GM18519 (cell line): ENCODE results near the gene GNG10.
"Not testable (repeated sequence)": the region's sequence is repeated elsewhere in the genome, so short reads cannot be mapped to it uniquely, and the experiment has no call there.

Experiments used
- ATAC-seq: cut with Tn5 transposase; IDR thresholded peaks from one replicate; pipeline ENCODE4 v1.9.1; 2021; ENCODE audit warnings: mild to moderate bottlenecking, moderate library complexity; ENCODE audit not compliant: unreplicated experiment, low FRiP score

The GNG10 gene

DNA sequence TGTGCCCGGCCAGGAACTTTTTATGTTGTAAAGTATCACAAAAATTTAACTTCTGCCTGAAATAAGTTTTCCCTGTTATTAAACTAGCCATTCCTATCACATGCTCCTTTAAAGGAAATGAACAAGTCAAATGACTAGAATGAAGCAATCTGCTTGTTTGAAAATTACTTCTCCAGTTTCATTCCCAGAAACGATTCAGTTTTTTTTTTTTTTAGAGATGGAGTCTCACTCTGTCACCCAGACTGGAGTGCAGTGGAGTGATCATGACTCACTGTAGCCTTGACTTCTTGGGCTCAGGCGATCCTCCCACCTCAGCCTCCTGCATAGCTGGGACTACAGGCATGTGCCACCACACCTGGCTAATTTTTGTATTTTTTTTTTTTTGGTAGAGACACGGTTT, 13.3 kb upstream of the GNG10 start:
- ATAC-seq = no peak

DNA sequence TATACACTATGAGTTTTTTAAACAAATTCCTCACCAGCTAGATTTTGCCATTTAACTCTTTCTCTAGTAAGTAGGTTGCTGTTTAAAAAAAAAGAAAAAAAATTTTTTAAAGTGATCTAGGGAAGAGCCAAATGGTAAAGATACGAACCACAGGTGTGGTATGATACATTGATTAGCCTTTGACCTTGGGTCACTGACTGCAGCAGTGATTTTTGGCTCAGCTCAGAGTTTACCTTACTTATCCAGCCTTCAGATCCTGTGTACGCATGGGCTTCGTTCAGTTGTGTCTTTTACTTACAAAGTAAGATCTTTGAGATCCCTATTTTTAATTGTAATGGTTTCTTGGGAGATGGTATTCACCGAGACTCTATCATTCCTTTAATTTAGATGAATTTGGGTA, 12.4 kb upstream of the GNG10 start:
- ATAC-seq = no peak

DNA sequence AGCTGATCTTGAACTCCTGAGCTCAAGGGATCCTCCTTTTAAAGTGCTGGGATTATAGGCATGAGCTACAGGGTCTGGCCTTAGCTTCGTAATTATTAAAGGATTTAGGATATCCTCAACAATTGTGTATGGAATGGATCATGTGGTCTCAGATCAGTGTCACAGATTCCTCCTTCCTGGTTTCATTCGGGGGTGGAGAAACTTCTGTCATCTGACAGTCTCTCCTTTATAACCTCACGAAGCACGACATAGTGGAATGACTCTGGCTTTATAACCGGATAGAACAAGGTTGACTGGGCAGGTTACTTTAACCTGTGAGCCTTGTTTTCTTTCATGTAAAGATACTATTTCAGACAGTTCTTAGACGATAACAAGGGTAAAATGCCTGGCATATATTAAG, 4.4 kb upstream of the GNG10 start:
- ATAC-seq = no peak

DNA sequence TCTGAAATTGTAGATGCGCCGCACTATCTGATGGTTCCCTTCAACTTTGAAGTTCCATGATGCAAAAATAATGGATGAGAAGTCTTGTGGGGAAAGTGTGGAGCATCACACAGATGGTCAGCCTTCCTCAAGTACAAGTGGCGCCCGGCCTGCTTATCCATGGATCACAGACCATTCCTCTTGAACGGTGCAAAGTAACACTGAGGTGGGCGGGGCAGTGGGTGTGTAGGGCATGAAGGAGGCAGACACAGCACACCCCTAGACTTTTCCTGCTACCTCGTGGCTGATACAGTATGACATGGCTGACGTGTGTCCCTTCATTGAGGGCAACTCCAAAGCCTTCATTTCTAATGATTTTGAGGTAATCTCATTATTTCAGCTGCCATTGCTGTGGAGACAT, 2.5 kb upstream of the GNG10 start:
- no peak for ATAC-seq

DNA sequence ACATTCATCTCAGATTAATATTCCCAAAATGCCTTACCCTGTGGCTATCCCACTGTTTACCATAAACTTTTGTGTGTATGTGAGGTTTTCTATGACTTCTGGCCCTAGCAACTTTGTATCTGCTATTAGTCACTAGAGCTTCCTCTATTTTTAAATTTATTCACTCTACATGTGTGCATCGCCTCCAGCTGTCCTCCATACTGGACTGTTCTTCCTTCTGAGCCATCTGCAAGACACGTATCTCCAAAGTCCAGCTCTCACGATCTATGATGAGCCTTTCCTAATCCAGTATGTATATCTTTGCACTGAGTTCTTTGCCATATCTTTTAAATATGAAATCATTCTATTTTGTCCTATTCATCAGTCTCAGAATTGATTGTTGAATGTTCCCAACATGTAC, 1.7 kb upstream of the GNG10 start:
- ATAC-seq = no peak

DNA sequence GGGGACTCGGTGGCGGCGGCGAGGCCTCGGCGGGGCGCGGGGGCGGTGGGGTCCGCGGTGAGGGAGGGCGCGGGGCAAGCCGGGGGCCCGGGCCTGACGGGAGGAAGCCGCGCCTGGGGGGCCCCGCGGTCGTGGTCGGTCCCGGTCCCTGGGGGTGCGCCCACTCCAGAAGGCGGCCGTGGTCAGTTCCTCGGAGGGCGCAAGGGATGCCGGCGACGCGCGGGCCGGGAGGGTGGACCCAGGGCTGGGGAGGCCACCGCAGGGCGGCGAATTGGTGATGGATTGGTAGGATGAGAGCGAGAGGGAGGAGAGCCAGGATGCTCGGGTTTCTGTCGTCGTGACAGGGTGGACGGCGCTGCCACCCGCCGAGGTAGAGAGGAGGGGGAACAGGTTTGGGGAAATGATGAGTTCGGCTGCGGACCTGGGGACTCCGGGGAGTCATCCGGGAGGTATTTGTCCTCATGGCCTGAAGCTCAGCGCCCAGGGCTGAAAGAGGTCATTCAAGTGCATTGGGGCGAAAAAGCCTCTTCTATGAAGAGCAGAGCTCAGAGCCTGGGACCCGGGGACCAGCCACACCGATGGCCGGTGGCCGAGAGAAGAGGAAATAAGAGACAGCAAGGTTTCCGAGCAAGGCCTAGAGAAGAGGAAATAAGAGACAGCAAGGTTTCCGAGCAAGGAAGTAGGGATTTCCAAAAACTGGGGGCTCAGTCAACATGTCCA, 557 bp downstream of the GNG10 start:
- no peak for ATAC-seq

DNA sequence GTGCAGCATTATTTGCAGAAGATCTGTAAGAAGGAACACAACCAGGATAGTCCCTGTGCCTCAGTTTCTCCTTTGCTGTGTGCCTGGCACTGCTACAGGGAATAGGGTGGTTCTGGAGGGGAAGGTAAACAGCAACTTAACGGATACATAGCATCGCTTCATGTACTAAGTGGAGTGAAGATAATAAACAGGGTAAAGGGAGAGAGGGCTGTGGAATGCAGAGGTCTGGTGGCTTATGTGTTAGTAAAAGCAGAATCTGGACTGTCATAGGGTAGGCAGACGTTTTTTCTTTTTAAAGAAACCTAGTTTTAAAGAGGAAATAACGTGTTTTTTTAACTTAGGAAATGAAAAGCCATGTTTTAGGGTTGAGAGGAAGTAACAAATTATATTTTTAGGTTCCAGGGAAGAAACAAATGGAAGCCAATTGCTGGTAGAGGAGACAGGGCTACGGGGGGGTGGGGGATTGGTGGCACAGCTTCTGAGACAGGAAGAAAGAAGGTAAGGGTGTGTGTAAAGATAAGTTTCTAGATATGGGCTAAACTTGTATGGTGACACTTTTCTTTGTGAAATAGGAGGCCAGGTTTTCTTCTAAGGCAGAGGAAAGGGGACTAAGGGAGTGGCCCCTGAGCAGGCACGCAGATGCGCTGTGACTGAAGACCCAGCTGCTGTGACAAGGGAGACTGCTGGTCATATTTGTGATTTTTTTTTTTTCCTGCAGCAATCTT, 1.3 kb downstream of the GNG10 start:
- no peak for ATAC-seq

DNA sequence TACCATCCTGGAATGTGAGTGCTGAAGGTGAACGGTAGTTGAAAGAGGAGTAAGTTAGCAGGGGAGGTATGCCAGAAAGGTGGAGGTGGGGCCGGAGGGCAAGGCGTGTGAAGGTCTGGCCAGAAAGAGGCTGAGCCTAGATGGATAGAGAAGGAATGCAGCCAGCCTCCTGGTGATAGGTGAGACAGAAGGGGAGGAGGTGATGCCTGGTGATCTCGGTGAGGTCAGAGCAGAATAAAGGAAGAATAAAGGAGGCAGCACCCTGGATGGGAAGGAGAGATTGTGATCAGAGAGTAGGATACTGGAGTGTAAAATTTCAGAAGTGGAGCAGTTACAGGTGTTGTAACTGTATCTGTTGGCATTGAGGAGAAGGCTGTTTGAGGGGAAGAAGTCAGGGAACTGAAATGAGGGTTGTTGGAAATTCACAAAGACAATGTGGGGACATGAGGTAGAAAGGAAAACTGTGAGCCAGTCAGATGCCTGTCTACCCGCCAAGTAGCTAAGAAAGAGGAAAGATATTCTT, 2.0 kb downstream of the GNG10 start:
- ATAC-seq = no peak

DNA sequence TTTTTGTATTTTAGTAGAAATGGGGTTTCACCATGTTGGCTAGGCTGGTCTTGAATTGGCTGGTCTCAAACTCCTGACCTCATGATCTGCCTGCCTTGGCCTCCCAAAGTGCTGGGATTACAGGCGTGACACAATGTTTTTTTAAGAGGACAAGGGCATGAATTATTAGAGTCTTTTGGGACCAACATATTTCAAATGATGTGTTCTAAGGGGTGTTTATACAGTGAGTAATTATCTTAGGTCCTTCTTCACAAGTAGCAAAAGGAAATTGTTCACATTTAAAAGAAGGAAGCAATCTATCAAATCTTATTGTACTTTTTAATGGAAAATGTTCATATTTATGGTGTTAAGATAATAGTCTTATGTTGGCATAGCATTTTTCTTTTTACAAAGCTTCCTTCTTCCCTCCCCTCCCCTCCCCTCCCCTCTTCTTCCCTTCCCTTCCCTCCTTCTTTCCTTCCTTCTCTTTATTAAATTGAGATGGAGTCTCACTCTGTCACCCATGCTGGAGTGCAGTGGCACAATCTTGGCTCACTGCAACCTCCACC, 6.7 kb downstream of the GNG10 start:
- no peak for ATAC-seq

DNA sequence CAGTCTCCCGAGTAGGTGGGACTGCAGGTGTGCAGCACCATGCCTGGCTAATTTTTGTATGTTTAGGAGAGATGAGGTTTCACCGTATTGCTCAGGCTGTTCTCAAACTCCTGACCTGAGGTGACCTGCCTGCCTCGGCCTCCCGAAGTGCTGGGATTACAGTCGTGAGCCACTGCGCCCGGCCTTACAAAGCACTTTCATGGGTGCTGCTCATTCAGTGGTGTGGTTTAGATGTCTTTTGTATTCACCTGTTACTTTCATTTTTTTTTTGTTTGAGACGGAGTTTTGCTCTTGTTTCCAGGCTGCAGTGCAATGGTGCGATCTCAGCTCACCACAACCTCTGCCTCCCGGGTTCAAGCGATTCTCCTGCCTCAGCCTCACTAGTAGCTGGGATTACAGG, 7.2 kb downstream of the GNG10 start:
- ATAC-seq = not testable (repeated sequence)

DNA sequence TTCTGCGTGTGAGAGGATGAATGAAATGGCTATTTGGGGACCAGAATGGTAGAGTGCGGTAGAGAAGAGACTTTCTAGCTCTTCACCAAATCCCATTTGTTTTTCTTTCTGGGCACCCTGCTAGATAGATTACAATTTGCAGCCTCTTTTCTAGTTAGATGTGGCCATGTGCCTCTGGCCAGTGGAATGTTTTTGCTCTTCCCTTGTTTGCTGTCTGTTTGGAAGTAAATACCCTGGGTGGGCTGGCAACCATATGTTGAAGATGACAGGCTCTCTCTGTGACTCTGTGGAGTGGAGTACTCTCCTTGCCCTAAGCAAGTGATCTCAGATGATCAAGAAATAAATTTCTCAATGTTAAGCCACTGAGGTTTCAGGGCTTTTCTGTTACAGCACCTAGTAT, 12.9 kb downstream of the GNG10 start:
- no peak for ATAC-seq

DNA sequence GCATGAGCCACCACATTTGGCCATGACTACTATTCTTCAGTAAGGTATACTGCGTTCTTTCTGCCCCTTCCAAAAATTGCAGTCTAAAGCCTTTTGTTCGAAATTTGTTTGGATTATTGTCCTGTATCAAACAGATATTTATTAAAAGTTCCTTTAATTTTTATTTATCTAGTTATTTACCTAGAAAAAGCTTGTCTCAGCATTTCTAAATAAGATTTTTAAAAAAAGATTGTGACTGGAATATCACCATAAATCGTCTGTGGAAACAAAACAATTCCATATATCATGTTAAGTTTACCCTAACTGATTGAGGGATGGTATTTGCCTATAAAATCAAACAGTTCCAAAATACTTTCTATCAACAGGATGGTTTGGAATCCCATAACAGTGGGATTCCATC, 14.7 kb downstream of the GNG10 start:
- no peak for ATAC-seq

DNA sequence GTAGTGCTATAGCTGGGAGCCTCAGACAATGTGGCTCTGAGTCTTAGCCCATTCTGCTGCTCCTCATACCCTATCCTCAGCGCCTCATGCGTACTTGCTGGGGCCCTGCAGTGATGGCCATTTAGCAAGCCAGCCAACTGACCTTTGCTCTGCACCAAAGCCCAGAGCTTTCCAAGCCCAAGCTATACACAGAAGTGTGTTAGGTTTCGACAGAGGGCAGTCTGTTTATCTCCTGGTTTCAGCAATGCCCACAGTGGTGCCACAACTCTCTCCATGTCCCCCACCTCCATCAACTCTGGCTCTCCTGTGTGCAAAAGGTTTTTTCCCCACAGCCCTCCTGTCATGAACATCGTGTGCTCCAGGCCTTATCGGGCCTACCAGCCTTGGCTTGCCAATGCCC, 16.9 kb downstream of the GNG10 start:
- ATAC-seq = no peak

DNA sequence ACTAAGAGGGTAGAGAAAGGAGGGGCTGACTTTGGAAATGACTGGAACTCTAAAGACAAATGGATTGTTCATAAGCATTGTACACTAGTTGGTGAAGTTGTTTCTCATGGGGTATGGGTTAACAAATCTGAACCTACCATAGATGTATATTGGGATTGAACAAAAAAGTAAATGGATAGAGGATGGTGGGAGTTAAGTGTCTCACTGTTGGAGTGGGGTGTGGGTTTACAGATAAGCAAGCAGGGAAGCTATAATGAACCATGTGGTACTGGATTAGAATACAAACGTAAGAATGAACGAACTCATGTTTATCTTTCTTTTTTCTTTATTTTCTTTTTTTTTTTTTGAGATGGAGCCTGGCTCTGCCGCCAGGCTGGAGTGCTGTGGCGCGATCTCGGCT, 17.8 kb downstream of the GNG10 start:
- no peak for ATAC-seq

DNA sequence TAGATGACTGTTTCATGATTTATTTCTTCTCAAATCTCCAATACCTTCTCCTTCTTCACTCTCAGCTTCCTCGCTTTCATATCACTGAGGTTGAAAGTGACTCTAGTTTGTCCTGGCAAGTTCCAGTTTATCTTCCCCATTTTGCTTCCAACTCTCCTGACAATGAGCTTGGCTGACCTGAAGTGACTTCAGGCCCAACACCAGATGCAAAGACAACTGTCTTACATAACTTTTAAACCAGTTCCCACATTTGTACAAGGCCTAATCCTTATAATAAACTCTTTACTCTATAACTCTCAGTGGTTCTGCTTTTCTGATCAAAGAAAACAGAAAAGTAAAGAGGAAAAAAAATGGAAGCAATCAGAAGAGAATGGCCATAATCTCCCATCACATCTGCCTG, 22.0 kb downstream of the GNG10 start:
- ATAC-seq = no peak

DNA sequence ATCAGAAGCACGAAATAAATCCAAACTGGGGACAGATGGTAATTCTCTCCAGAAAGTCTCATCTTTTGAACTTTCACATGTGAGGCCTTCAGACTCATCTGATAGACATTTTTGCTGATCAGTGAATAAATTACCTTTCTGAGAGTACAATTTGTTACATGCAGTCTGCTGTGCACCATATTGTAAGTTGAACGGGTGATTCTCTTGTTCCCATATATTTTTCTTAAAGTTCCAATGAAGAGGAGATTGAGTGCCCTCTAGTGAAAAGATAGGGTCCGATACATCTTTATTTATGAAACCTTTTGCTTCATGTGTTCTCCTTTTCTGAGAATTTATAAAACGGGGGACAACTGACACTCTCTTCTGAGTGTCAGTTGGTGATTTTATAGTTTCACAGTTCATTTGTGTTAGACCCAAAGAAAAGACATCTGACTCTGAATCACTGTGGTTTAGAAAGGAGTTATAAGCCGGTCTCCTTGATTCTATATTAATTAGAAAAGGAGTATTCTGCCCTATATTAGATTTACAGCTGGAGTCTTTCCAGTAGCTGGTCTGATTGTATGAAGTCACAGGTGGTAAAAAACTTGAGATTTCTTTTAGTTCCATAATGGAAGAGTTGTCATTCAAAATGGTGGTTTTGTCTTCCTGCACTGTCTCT, 30.4 kb downstream of the GNG10 start:
- no peak for ATAC-seq

DNA sequence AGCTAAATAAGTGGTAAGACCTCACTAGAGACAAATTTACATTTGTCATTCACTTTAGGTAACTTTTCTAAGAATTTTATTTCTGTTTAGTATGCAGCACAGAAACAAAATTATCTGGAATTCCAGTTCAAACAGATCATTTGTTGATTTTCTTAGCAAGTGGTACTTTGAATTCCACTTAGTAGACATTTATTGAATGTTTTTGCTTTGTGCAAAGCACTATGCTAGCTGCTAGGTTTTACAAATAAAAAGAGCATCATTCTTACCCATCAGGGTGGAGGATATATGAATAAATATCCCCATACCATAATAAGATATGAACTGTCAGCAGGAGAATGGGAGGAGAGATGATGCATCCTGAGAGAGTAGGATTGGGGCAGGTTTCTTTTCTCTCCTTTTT, 35.4 kb downstream of the GNG10 start:
- no peak for ATAC-seq

DNA sequence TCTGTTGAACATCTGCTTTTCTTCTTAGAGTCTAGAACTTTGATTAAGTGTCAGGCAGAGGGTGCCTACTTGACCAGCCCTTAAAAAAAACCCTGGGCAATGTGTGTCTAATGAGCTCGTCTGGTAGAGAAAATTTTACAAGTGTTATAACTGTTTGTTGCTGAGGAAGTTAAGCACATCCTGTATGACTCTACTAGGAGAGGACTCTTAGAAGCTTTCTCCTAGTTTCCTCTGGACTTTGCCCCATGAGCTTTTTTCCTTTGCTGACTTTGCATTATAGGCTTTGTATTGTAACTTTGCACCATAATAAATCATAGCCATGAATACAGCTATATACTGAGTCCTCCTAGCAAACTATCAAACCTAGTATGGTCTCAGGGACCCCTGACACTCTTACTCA, 39.4 kb downstream of the GNG10 start:
- ATAC-seq = no peak

DNA sequence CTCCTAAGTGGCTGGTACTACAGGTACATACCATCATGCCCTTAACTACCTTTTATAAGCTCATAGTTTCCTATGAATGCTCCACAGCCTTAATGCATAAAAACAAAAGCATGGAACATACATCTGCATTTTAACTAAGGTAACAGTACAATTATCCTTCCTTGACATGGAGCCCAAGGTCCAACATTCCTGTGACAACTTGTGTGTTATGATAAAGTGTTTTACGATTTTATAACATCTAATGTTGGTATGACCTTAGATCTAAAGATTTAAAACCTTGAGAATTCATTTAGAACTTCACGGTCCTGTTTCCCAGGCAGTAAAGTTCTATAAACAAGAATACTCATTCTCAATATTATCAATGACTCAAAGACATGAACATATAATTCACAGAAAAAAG, 43.1 kb downstream of the GNG10 start:
- no peak for ATAC-seq

DNA sequence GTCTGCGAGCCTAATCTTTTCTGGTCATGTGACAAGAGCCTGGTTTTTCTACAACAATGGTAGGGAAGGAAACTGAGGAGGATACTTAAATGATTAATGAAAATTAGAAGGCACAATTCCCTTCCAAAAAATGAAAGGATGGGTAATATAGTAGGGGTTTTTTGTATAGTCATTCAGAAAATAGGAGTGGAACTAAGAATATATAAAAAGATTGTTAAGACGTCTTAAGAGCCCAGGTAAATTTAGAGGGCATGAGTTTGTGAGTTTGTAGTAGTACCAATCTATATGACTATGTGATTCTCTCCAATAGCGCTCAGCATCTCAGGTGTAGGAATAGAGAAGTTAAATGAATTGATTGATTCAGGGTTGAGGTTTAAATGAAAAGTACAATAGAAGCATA, 50.1 kb downstream of the GNG10 start:
- ATAC-seq = no peak

DNA sequence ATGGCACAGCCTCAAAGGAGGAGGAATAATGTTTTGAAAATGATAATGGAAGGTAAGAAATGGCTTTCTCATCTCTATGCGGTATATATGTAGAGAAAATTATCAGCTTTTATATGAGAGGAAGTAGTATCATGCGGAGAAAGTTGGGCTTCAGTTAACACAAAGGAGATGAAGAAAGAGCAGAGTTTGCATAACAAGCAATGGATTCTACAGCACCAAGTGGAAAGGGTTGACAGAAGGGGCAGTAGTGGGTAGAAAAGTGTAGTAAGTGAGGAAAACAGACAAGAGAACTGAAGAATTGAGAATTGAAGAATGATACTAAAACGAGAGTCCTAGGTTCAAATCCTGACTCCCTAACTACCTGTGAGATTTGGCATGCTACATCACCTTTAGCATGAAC, 51.0 kb downstream of the GNG10 start:
- ATAC-seq = no peak
